Gastroesophageal sphincter (tissue), 3 donors: Measurements from ENCODE around the gene DNM3.

ENCODE experiments used
- POLR2A ChIP-seq, 2 donors: fragments of 450-650 bp; IDR thresholded peaks; one replicate each; pipeline ENCODE4 v1.6.1; 2017; ENCODE audit warnings: antibody characterized with exemption in 2 of 2, mild to moderate bottlenecking in 2 of 2, moderate library complexity in 1 of 2
- POLR2AphosphoS5 ChIP-seq: sonication (generic); formaldehyde crosslinking; IDR thresholded peaks from one replicate; pipeline ENCODE4 v1.6.1; 2017; ENCODE audit warnings: antibody characterized with exemption
- TF ChIP-seq, protein P1 (sequence below), 4 experiments: fragments of 200-600 bp in 2 of 4; fragments of 450-650 bp in 2 of 4; sonication (generic) in 1 of 4; IDR thresholded peaks; one replicate each; pipeline ENCODE4 v1.5.1; 2017 to 2019; ENCODE audit warnings: antibody characterized with exemption in 4 of 4, mild to moderate bottlenecking in 2 of 4, moderate library complexity in 2 of 4

DNA sequence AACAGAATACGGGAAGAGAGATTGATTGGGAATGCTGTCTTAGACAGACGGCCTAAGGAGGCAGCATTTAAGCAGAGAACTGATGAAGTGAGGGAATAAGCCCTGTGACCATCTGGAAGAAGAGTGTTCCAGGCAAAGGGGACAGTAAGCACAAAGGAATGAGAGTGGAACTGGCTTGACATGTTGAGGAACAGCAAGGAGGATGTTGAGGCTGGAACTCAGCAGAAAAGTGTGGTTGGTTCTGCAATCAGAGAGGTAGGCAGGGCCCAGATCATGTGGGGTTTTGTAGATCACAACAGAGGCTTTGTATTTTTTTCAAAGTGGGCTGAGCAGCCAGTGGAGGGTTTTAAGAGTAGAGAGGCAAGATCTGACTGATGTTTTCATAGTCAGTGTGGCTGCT is 157.4 kb downstream of the DNM3 start:
- TF ChIP-seq, protein P1, sequence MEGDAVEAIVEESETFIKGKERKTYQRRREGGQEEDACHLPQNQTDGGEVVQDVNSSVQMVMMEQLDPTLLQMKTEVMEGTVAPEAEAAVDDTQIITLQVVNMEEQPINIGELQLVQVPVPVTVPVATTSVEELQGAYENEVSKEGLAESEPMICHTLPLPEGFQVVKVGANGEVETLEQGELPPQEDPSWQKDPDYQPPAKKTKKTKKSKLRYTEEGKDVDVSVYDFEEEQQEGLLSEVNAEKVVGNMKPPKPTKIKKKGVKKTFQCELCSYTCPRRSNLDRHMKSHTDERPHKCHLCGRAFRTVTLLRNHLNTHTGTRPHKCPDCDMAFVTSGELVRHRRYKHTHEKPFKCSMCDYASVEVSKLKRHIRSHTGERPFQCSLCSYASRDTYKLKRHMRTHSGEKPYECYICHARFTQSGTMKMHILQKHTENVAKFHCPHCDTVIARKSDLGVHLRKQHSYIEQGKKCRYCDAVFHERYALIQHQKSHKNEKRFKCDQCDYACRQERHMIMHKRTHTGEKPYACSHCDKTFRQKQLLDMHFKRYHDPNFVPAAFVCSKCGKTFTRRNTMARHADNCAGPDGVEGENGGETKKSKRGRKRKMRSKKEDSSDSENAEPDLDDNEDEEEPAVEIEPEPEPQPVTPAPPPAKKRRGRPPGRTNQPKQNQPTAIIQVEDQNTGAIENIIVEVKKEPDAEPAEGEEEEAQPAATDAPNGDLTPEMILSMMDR (IDR thresholded peaks at IDR 0.05) = no peak
- TF ChIP-seq POLR2AphosphoS5 = no peak
- TF ChIP-seq POLR2A (IDR thresholded peaks at IDR 0.05) = no peak
